GM23338 (cell line): ENCODE data around the gene NFIA. TPM values are rescaled to one million over a fixed set of nuclear protein-coding genes. Genes with fewer than 3 reads are reported as not detected.

Source experiments
- ATAC-seq: fragments of 200-7000 bp; cut with Tn5 transposase; 3 replicates; pipeline ENCODE4 v1.9.1; 2020
- DNase-seq: peaks from one replicate; pipeline ENCODE4 v3.0.0-alpha.2; 2015; ENCODE audit warnings: low spot score
- H2AFZ ChIP-seq: fragments of 200-600 bp; sonication (generic); 2 replicates; pipeline ENCODE4 v1.8.0; 2016; ENCODE audit warnings: antibody characterized with exemption, mild to moderate bottlenecking, moderate library complexity
- H3F3A ChIP-seq: fragments of 200-600 bp; sonication (generic); replicated peaks from 2 replicates; pipeline ENCODE4 v1.8.0; 2017; ENCODE audit warnings: antibody characterized with exemption, mixed run types, low read depth
- H3K27ac ChIP-seq: fragments of 200-600 bp; sonication (generic); 2 replicates; pipeline ENCODE4 v1.6.1; 2016; ENCODE audit warnings: low read depth
- H3K27me3 ChIP-seq: fragments of 200-600 bp; sonication (generic); 2 replicates; pipeline ENCODE4 v1.8.0; 2016; ENCODE audit warnings: mild to moderate bottlenecking, mixed run types, moderate library complexity; ENCODE audit not compliant: insufficient read depth
- H3K36me3 ChIP-seq: fragments of 200-600 bp; sonication (generic); 2 replicates; pipeline ENCODE4 v1.8.0; 2016; ENCODE audit warnings: mild to moderate bottlenecking; ENCODE audit not compliant: insufficient read depth
- H3K4me1 ChIP-seq: fragments of 200-600 bp; sonication (generic); 2 replicates; pipeline ENCODE4 v1.8.0; 2016; ENCODE audit warnings: mild to moderate bottlenecking, moderate library complexity; ENCODE audit not compliant: insufficient read depth
- H3K4me2 ChIP-seq: fragments of 200-600 bp; sonication (generic); 2 replicates; pipeline ENCODE4 v1.7.1; 2017; ENCODE audit warnings: mixed run types
- H3K4me3 ChIP-seq: fragments of 200-600 bp; sonication (generic); 2 replicates; pipeline ENCODE4 v1.6.1; 2016; ENCODE audit warnings: mixed run types
- H3K79me2 ChIP-seq: fragments of 200-600 bp; sonication (generic); replicated peaks from 2 replicates; pipeline ENCODE4 v1.8.0; 2017; ENCODE audit warnings: mild to moderate bottlenecking; ENCODE audit not compliant: insufficient read depth
- H3K9me2 ChIP-seq: fragments of 200-600 bp; sonication (generic); 2 replicates; pipeline ENCODE4 v1.8.0; 2017; ENCODE audit not compliant: insufficient read depth
- H4K20me1 ChIP-seq: fragments of 200-600 bp; sonication (generic); replicated peaks from 2 replicates; pipeline ENCODE4 v1.8.0; 2017; ENCODE audit warnings: mild to moderate bottlenecking; ENCODE audit not compliant: insufficient read depth
- H3K27ac Mint-ChIP-seq: 2 replicates; pipeline ENCODE4 v1.8.0; 2020; ENCODE audit warnings: inconsistent platforms, mild to moderate bottlenecking, moderate library complexity, mixed read lengths
- H3K27me3 Mint-ChIP-seq: 3 replicates; pipeline ENCODE4 v1.8.0; 2022; ENCODE audit warnings: low read depth, mild to moderate bottlenecking, moderate library complexity, mixed read lengths, inconsistent platforms; ENCODE audit not compliant: insufficient read depth, poor library complexity
- H3K36me3 Mint-ChIP-seq: 3 replicates; pipeline ENCODE4 v1.8.0; 2021; ENCODE audit warnings: low read depth, mild to moderate bottlenecking, inconsistent platforms, moderate library complexity, mixed read lengths
- H3K4me1 Mint-ChIP-seq: 3 replicates; pipeline ENCODE4 v1.8.0; 2020; ENCODE audit warnings: mild to moderate bottlenecking, inconsistent platforms, mixed read lengths
- H3K4me3 Mint-ChIP-seq: 3 replicates; pipeline ENCODE4 v1.8.0; 2021; ENCODE audit warnings: moderate library complexity, mild to moderate bottlenecking, inconsistent platforms, mixed read lengths
- H3K9me3 Mint-ChIP-seq: 3 replicates; pipeline ENCODE4 v1.8.0; 2020; ENCODE audit warnings: moderate library complexity, mild to moderate bottlenecking, inconsistent platforms, mixed read lengths
- CTCF ChIP-seq, 2 experiments: fragments of 200-600 bp in 1 of 2; sonication (generic) in 1 of 2; conservative IDR thresholded peaks; 2 replicates each; pipeline versions ENCODE4 v1.5.1 to v1.6.1; 2016 to 2017; ENCODE audit warnings: antibody characterized with exemption in 2 of 2, low read depth in 2 of 2, mild to moderate bottlenecking in 2 of 2, moderate library complexity in 1 of 2
- EZH2phosphoT487 ChIP-seq: fragments of 200-600 bp; sonication (generic); IDR thresholded peaks from one replicate; pipeline ENCODE4 v1.8.1; 2018; ENCODE audit warnings: antibody characterized with exemption; ENCODE audit not compliant: unreplicated experiment
- NANOG ChIP-seq: IDR thresholded peaks from 2 replicates; pipeline ENCODE4 v1.6.1; 2016; ENCODE audit warnings: antibody characterized with exemption, borderline replicate concordance
- POLR2AphosphoS5 ChIP-seq: IDR thresholded peaks from 2 replicates; pipeline ENCODE4 v1.6.1; 2016; ENCODE audit warnings: antibody characterized with exemption, low read depth
- STAT1 ChIP-seq: IDR thresholded peaks from one replicate; pipeline ENCODE4 v1.6.1; 2016; ENCODE audit warnings: antibody characterized with exemption; ENCODE audit not compliant: unreplicated experiment
- ZNF114 ChIP-seq: fragments of 250-450 bp; sonication (Bioruptor Pico); IDR thresholded peaks from 2 replicates; pipeline ENCODE4 v1.5.0; 2020; ENCODE audit warnings: mild to moderate bottlenecking, moderate library complexity
- ZNF331 ChIP-seq: fragments of 250-450 bp; sonication (Bioruptor Pico); IDR thresholded peaks from 2 replicates; pipeline ENCODE4 v1.5.0; 2020; ENCODE audit warnings: low read depth, mild to moderate bottlenecking, moderate library complexity
- polyA plus RNA-seq: library from polyadenylated mRNA; unstranded; fragments of >200 nt; fragmentation: Nextera tagmentation; extraction: Ambion mirVana; gene quantifications from 2 replicates; pipeline ENCODE4 v1.2.1, GENCODE V29; 2016
- total RNA-seq: library from RNA; depleted of rRNA; stranded (reverse); fragments of >200 nt; shearing (Covaris generic); gene quantifications from 2 replicates; pipeline ENCODE4 v1.2.3, GENCODE V29; 2014
- TF ChIP-seq, protein P1 (sequence below): IDR thresholded peaks from one replicate; pipeline ENCODE4 v1.6.1; 2018; ENCODE audit warnings: antibody characterized with exemption; ENCODE audit not compliant: unreplicated experiment
- TF ChIP-seq, protein P2 (sequence below): IDR thresholded peaks from 2 replicates; pipeline ENCODE4 v1.6.1; 2016; ENCODE audit warnings: antibody characterized with exemption

NFIA gene
- total and polyA plus RNA-seq, 2 experiments from 2014 or later, result 0.97 to 2.3 TPM

DNA sequence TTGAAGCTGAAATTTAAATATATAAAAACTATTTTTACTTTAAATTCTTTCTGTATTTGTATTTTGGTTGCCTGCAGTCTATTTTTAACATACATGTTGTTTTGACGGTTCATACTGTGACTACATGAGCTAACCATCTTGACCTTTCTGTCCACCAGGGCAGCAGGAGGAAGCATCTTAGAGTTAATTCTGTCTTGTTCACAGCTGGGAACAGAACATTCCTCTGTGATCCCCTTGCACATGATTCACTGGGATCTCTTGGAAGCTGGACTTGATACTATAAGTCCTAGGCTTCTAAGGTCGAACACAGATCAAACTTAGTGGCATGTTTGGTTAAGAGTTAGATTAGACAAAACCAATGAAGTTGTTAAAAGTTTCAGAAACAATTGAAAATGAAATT, 99.7 kb downstream of the NFIA start:
- no peak overlapping the region for H3K27ac ChIP-seq
- no peak for ATAC-seq
- H4K20me1 ChIP-seq, result no peaks in the 10 kb centered on the region
- H3K4me3 ChIP-seq, result no peak overlapping the region
- H3K79me2 ChIP-seq, result no peaks in the 10 kb centered on the region
- no peaks in the 10 kb centered on the region for H3F3A ChIP-seq
- H2AFZ ChIP-seq, result no peak overlapping the region
- DNase-seq, result no peak
- no peak overlapping the region for H3K4me2 ChIP-seq
- Mint-ChIP-seq H3K27ac (no peak overlapping the region), H3K4me1 (peaks cover 21% of the 10 kb centered on the region), H3K27me3 (no peaks in the 10 kb centered on the region), H3K36me3 (no peaks in the 10 kb centered on the region), H3K9me3 (no peaks in the 10 kb centered on the region), H3K4me3 (no peak overlapping the region)
- peaks cover 5% of the 10 kb centered on the region; the same call in 1 of the 2 replicates for H3K4me1 ChIP-seq
- H3K27me3 ChIP-seq, result no peaks in the 10 kb centered on the region
- H3K9me2 ChIP-seq, result no peaks in the 10 kb centered on the region
- H3K36me3 ChIP-seq, result no peaks in the 10 kb centered on the region
- TF ChIP-seq CTCF (conservative IDR thresholded peaks at IDR 0.05; ENCODE audit: low read depth in 2 of 2) (no peak), STAT1 (no peak), EZH2phosphoT487 (no peak), POLR2AphosphoS5 (no peak), ZNF114 (CRISPR knock-in tag) (no peak)
- TF ChIP-seq, protein P1, sequence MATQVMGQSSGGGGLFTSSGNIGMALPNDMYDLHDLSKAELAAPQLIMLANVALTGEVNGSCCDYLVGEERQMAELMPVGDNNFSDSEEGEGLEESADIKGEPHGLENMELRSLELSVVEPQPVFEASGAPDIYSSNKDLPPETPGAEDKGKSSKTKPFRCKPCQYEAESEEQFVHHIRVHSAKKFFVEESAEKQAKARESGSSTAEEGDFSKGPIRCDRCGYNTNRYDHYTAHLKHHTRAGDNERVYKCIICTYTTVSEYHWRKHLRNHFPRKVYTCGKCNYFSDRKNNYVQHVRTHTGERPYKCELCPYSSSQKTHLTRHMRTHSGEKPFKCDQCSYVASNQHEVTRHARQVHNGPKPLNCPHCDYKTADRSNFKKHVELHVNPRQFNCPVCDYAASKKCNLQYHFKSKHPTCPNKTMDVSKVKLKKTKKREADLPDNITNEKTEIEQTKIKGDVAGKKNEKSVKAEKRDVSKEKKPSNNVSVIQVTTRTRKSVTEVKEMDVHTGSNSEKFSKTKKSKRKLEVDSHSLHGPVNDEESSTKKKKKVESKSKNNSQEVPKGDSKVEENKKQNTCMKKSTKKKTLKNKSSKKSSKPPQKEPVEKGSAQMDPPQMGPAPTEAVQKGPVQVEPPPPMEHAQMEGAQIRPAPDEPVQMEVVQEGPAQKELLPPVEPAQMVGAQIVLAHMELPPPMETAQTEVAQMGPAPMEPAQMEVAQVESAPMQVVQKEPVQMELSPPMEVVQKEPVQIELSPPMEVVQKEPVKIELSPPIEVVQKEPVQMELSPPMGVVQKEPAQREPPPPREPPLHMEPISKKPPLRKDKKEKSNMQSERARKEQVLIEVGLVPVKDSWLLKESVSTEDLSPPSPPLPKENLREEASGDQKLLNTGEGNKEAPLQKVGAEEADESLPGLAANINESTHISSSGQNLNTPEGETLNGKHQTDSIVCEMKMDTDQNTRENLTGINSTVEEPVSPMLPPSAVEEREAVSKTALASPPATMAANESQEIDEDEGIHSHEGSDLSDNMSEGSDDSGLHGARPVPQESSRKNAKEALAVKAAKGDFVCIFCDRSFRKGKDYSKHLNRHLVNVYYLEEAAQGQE, result no peak
- TF ChIP-seq, protein P2, sequence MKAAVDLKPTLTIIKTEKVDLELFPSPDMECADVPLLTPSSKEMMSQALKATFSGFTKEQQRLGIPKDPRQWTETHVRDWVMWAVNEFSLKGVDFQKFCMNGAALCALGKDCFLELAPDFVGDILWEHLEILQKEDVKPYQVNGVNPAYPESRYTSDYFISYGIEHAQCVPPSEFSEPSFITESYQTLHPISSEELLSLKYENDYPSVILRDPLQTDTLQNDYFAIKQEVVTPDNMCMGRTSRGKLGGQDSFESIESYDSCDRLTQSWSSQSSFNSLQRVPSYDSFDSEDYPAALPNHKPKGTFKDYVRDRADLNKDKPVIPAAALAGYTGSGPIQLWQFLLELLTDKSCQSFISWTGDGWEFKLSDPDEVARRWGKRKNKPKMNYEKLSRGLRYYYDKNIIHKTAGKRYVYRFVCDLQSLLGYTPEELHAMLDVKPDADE, result no peak

DNA sequence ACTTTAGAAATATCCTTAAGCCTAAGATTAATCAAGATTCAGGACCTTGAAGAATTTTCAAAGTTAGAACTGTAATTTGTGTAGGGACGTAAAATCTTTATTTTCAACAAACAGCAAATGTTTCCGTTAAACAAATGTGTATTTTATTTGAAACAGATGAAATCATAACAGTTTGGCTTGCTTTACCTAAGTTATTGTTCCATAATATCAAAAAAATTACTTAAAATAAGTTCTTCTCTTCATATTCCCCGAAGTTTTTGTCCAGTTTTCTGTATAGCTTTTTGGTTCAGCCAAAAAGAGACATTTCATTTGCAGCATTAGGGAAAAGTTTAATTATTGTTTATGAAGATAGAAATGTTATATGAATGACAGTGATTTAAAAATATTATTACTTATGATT, 100.1 kb downstream of the NFIA start:
- Histone ChIP-seq H3K36me3 (no peaks in the 10 kb centered on the region), H3K79me2 (no peaks in the 10 kb centered on the region), H3K4me2 (no peak overlapping the region), H2AFZ (no peak overlapping the region), H3K4me1 (peaks cover 5% of the 10 kb centered on the region; the same call in 1 of the 2 replicates), H3K27me3 (no peaks in the 10 kb centered on the region), H3K27ac (no peak overlapping the region), H3K4me3 (no peak overlapping the region), H3F3A (no peaks in the 10 kb centered on the region), H3K9me2 (no peaks in the 10 kb centered on the region), H4K20me1 (no peaks in the 10 kb centered on the region)
- H3K27ac Mint-ChIP-seq, result no peak overlapping the region
- H3K4me1 Mint-ChIP-seq, result peaks cover 25% of the 10 kb centered on the region
- no peaks in the 10 kb centered on the region for H3K9me3 Mint-ChIP-seq
- H3K27me3 Mint-ChIP-seq, result no peaks in the 10 kb centered on the region
- no peaks in the 10 kb centered on the region for H3K36me3 Mint-ChIP-seq
- no peak overlapping the region for H3K4me3 Mint-ChIP-seq
- no peak for ATAC-seq
- no peak for DNase-seq
- TF ChIP-seq, protein P1, result no peak
- no peak for TF ChIP-seq EZH2phosphoT487
- TF ChIP-seq ZNF331, result no peak
- no peak for TF ChIP-seq NANOG
